HEK293T (cell line): ENCODE results near the gene USP44.
"Not testable (repeated sequence)": the region's sequence is repeated elsewhere in the genome, so short reads cannot be mapped to it uniquely, and the experiment has no call there.

Experiments used
- CTCF ChIA-PET: fragments of 350-600 bp; formaldehyde crosslinking; extraction: SDS; loops from one replicate; lab custom pipeline; 2021; ENCODE audit warnings: antibody characterized with exemption, inconsistent platforms; lab: Yijun Ruan, JAX
- POLR2A ChIA-PET: fragments of 350-600 bp; formaldehyde crosslinking; extraction: SDS; loops from one replicate; lab custom pipeline; 2020; ENCODE audit warnings: antibody characterized with exemption, inconsistent platforms; lab: Yijun Ruan, JAX
- DNase-seq: peaks from one replicate; pipeline ENCODE4 v3.0.0; 2012; ENCODE audit warnings: mixed read lengths; ENCODE audit errors: extremely low spot score
- ARNT ChIP-seq: fragments of 450-650 bp; IDR thresholded peaks from 2 replicates; pipeline ENCODE4 v1.6.1; 2017; ENCODE audit warnings: mild to moderate bottlenecking
- BHLHE40 ChIP-seq: fragments of 450-650 bp; IDR thresholded peaks from 2 replicates; pipeline ENCODE4 v1.6.1; 2016; ENCODE audit warnings: mild to moderate bottlenecking, moderate library complexity, borderline replicate concordance
- CTBP1 ChIP-seq: fragments of 450-650 bp; IDR thresholded peaks from 2 replicates; pipeline ENCODE4 v1.6.1; 2016; ENCODE audit warnings: borderline replicate concordance
- ELF4 ChIP-seq: fragments of 450-650 bp; IDR thresholded peaks from 2 replicates; pipeline ENCODE4 v1.6.1; 2017; ENCODE audit warnings: antibody characterized with exemption
- FOXA1 ChIP-seq: fragments of 450-650 bp; IDR thresholded peaks from 2 replicates; pipeline ENCODE4 v1.6.1; 2016; ENCODE audit warnings: mild to moderate bottlenecking
- FOXK2 ChIP-seq: fragments of 450-650 bp; IDR thresholded peaks from 2 replicates; pipeline ENCODE4 v1.6.1; 2016; ENCODE audit warnings: mild to moderate bottlenecking
- FOXM1 ChIP-seq: fragments of 450-650 bp; IDR thresholded peaks from 2 replicates; pipeline ENCODE4 v1.6.1; 2017; ENCODE audit warnings: mild to moderate bottlenecking, borderline replicate concordance
- HDGF ChIP-seq: fragments of 450-650 bp; IDR thresholded peaks from 2 replicates; pipeline ENCODE4 v1.6.1; 2017; ENCODE audit warnings: antibody characterized with exemption, borderline replicate concordance
- L3MBTL2 ChIP-seq: fragments of 450-650 bp; conservative IDR thresholded peaks from 2 replicates; pipeline ENCODE4 v1.6.1; 2016; ENCODE audit warnings: mild to moderate bottlenecking
- LEF1 ChIP-seq: fragments of 450-650 bp; IDR thresholded peaks from 2 replicates; pipeline ENCODE4 v1.6.1; 2017; ENCODE audit warnings: mild to moderate bottlenecking, borderline replicate concordance
- NFRKB ChIP-seq: fragments of 450-650 bp; IDR thresholded peaks from 2 replicates; pipeline ENCODE4 v1.6.1; 2016; ENCODE audit warnings: mild to moderate bottlenecking, moderate library complexity
- SP1 ChIP-seq: fragments of 450-650 bp; IDR thresholded peaks from 2 replicates; pipeline ENCODE4 v1.6.1; 2017
- SUZ12 ChIP-seq: fragments of 450-650 bp; IDR thresholded peaks from 2 replicates; pipeline ENCODE4 v1.6.1; 2016; ENCODE audit warnings: mild to moderate bottlenecking
- TARDBP ChIP-seq: fragments of 450-650 bp; IDR thresholded peaks from 2 replicates; pipeline ENCODE4 v1.6.1; 2016
- ZNF384 ChIP-seq: fragments of 450-650 bp; IDR thresholded peaks from 2 replicates; pipeline ENCODE4 v1.6.1; 2016
- TF ChIP-seq, protein P1 (sequence below): fragments of 450-650 bp; IDR thresholded peaks from 2 replicates; pipeline ENCODE4 v1.6.1; 2016

Gene USP44

DNA sequence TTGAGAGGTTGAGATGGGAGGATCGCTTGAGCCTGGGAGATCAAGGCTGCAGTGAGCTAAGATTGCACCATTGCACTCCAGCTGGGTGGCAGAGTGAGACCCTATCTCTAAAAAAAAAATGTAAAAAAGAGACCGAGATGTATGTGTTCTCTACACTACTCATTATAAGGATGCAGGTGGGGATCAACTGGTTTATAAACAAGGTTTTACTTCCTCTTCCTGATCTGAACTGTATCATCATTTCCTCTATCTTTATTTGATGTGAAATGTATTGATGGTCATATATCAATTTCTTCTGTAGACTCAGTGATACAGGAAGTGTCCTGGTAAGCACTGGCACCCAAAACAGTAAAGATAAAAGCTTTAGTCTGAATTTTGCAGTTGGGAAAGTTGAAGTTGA lies 20.1 kb upstream of the USP44 start:
- ChIA-PET POLR2A (interaction anchor here (1.1 kb wide), 1 partner anchor 98 kb away, joined by 3 read pairs; the partner anchor contains the start of gene METAP2), CTCF (interaction anchor here (0.7 kb wide), 1 partner anchor 166 kb away, joined by 4 read pairs; no protein-coding TSS in a partner anchor)
- no peak for DNase-seq
- TF ChIP-seq NFRKB (no peak), BHLHE40 (no peak)

DNA sequence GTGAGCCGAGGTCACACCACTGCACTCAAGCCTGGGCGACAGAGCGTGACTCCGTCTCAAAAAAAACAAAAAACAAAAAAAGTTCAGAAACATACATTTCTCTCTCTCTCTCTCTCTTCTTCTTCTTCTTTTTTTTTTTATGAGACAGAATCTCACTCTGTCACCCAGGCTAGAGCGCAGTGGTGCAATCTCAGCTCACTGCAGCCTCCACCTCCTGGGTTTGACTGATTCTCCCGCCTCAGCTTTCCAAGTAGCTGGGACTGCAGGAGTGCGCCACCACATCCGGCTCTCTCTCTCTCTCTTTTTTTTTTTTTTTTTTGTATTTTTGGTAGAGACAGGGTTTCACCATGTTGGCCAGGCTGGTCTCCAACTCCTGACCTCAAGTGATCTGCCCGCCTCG lies 16.8 kb upstream of the USP44 start:
- POLR2A ChIA-PET, result not testable (repeated sequence)

DNA sequence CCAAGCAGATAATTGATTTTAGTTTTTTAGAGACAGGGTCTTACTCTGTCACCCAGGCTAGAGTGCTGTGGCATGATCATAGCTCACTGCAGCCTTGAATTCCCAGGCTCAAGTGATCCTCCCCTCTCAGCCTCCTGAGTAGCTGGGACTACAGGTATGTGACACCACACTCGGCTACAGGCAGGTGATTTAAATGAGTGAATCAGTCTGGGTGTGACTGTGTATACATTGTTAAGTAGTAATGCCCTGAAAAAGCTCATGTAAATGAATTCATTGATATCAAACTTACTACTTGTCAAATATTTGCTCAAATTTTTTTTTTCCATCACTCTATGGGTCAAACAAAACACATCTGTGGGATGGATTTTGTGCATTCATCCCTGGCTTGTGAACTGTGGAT lies 6.3 kb upstream of the USP44 start:
- ChIA-PET POLR2A (no interaction called here), CTCF (interaction anchor here (0.6 to 0.9 kb wide), 2 partner anchors 12 to 17 kb away, joined by 3 to 4 read pairs; no protein-coding TSS in a partner anchor)

More for the DNA sequence above, 16.8 kb upstream of the USP44 start:
- CTCF ChIA-PET, DNase-seq: not testable (repeated sequence)

DNA sequence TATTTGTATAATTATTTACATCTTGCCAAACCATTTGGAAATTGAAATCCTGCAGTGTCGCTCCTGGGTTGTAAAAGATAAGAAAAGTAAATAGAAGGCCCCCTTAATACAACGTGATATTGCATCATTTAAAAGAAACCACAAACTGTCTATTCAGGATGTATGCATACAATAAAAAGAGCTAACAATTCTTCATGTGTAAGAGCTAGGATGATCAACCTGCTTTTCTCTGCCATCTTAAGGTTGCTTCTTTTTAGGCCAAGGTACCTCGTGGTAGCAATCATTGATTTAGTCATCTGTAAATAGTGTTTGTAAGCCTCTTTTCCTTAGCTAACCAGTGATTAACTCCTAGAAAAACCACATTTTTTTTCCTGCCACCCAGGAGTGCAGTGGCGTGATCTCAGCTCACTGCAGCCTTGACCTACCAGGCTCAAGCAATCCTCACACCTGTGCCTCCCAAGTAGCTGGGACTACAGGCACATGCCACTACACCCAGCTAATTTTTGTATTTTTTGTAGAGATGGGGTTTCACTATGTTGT lies 3.3 kb upstream of the USP44 start:
- no peak for DNase-seq
- TF ChIP-seq CTBP1, result no peak
- no peak for TF ChIP-seq SP1
- TF ChIP-seq ELF4, result no peak
- TF ChIP-seq L3MBTL2, result no peak
- no peak for TF ChIP-seq FOXM1
- TF ChIP-seq ZNF384, result no peak
- TF ChIP-seq NFRKB, result no peak
- TF ChIP-seq LEF1, result no peak
- ChIA-PET CTCF (no interaction called here), POLR2A (interaction anchor here (0.9 kb wide), 1 partner anchor 81 kb away, joined by 3 read pairs; the partner anchor contains the start of gene METAP2)

More for the DNA sequence above, 6.3 kb upstream of the USP44 start:
- TF ChIP-seq FOXM1 (no peak), SP1 (no peak), CTBP1 (no peak), L3MBTL2 (no peak)
- DNase-seq, result no peak

DNA sequence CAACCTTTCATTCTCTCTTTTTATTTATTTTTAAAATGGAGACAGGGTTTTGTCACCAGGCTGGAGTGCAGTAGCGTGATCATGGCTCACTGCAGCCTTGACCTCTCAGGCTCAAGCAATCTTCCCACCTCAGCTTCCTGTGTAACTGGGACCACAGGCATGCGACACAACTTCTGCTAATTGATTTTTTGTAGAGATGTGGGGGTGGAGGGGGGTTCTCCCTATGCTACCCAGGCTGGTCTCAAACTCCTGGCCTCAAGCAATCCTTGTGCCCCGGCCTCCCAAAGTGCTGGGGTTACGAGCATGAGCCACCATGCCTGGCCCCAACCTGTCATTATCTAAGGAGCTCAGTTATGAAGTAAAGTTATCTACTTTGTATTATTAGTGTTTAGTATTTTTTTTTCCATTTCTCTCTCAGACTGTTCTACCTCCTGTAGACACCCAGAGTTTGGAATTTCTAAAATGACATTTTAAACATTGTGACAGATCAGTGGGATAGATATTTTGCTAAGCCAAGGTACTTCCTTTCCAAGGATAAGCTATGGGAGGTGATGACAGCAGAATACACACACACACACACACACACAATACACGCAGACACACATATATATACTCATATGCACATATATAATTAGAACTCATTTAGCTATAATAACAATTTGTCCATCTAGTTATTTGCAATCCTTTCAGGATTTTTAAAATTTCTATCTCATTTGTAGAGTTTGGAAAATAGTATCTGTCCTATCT lies 2.1 kb upstream of the USP44 start:
- ChIA-PET CTCF (interaction anchor here (0.6 to 1.0 kb wide), 2 partner anchors 19 to 448 kb away, joined by 3 to 4 read pairs; no protein-coding TSS in a partner anchor), POLR2A (no interaction called here)
- no peak for DNase-seq
- TF ChIP-seq FOXA1 (no peak), SP1 (no peak), CTBP1 (no peak), NFRKB (no peak), HDGF (no peak), ZNF384 (no peak), LEF1 (no peak), TARDBP (no peak), L3MBTL2 (no peak), ARNT (no peak), ELF4 (no peak), FOXM1 (no peak), BHLHE40 (no peak)

DNA sequence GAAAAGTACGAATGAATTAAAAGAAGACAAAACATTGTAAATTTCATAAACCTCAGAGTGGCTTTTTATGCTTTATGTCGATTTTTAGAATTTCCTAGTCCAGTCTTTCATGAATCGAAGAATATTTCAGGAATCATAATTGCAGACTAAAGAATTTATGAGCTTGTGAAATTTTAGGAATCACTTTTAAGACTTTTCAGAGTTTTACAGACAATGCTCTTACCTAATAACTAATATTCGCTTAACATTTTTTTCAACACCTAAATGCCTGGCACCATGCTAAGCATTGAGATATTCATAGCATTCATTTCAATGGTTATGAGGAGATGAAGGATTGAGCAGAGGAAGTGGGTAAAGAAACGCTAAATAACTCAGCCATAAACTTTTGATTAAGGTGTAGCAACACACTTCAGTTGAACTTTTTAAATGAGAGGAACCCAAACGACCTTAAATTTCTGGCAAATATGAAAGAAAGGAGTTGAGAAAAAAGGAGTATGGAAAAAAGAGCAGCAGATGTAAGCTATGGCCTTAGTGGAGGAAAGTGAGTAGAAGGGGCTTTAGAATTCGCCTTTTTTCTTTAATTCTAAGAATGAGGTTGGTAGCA lies 739 bp upstream of the USP44 start:
- TF ChIP-seq, protein P1, sequence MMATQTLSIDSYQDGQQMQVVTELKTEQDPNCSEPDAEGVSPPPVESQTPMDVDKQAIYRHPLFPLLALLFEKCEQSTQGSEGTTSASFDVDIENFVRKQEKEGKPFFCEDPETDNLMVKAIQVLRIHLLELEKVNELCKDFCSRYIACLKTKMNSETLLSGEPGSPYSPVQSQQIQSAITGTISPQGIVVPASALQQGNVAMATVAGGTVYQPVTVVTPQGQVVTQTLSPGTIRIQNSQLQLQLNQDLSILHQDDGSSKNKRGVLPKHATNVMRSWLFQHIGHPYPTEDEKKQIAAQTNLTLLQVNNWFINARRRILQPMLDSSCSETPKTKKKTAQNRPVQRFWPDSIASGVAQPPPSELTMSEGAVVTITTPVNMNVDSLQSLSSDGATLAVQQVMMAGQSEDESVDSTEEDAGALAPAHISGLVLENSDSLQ, result no peak
- TF ChIP-seq ZNF384, result no peak
- TF ChIP-seq TARDBP, result no peak
- no peak for TF ChIP-seq NFRKB
- no peak for TF ChIP-seq FOXM1
- TF ChIP-seq FOXA1, result no peak
- no peak for TF ChIP-seq ARNT
- no peak for TF ChIP-seq BHLHE40
- no peak for TF ChIP-seq SUZ12
- TF ChIP-seq FOXK2, result no peak
- TF ChIP-seq HDGF, result no peak
- no peak for TF ChIP-seq L3MBTL2
- no peak for TF ChIP-seq ELF4
- no peak for TF ChIP-seq SP1
- no peak for TF ChIP-seq LEF1
- DNase-seq, result no peak
- ChIA-PET POLR2A (no interaction called here), CTCF (no interaction called here)

DNA sequence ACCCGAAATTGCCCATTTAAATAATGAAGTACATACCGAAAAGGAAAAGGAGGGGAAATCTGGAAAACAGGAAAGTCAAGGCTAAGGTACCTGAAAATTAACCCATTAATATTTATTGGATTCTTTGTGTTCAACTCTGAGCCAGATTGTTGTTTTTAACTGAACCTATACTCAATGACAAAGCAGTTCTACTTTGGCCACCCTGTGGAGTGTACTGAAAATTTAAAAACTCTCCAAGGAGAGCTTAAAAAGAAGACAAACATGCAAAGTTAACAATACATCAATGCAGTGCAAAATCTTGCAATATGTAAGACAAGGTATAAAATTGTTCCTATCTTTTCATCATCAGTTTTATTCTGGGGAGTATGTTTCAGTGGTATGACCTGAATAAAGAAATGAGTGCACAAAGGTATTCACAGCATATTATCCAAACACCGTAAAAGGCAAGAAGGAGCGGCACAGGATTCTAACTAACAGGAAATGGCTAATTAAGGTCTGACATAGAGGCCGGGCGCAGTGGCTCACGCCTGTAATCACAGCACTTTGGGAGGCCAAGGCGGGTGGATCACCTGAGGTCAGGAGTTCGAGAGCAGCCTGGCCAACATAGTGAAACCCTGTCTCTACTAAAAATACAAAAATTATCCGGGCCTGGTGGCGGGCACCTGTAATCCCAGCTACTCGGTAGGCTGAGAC lies 1.7 kb downstream of the USP44 start:
- TF ChIP-seq HDGF, result no peak
- no peak for TF ChIP-seq TARDBP
- no peak for TF ChIP-seq NFRKB
- no peak for TF ChIP-seq ELF4
- TF ChIP-seq SUZ12, result no peak
- TF ChIP-seq FOXM1, result no peak
- TF ChIP-seq ZNF384, result no peak
- TF ChIP-seq BHLHE40, result no peak
- TF ChIP-seq FOXK2, result no peak
- TF ChIP-seq ARNT, result no peak
- no peak for TF ChIP-seq SP1
- TF ChIP-seq LEF1, result no peak
- no peak for TF ChIP-seq FOXA1
- no peak for TF ChIP-seq L3MBTL2
- TF ChIP-seq CTBP1, result no peak
- TF ChIP-seq, protein P1, result no peak
- CTCF ChIA-PET, result no interaction called here
- DNase-seq, result no peak
- POLR2A ChIA-PET, result interaction anchor here (0.6 kb wide), 1 partner anchor 11 kb away, joined by 3 read pairs; no protein-coding TSS in a partner anchor
